Uterus (tissue), 2 donors: Measurements from ENCODE around the gene HIF1AN.

Experiments
- CTCF ChIP-seq, 4 experiments: fragments of 200-600 bp in 2 of 4; fragments of 450-650 bp in 2 of 4; sonication (generic) in 2 of 4; IDR thresholded peaks; one replicate each; pipeline ENCODE4 v1.5.1; 2016 to 2019; ENCODE audit warnings: antibody characterized with exemption in 4 of 4, mild to moderate bottlenecking in 2 of 4, moderate library complexity in 1 of 4
- POLR2A ChIP-seq, 2 donors: fragments of 450-650 bp; IDR thresholded peaks; one replicate each; pipeline ENCODE4 v1.6.1; 2016; ENCODE audit warnings: antibody characterized with exemption in 2 of 2, mild to moderate bottlenecking in 1 of 2, moderate library complexity in 1 of 2

GRCh38 chr10:100570506-100570905 lies 34.8 kb downstream of the HIF1AN start:
- TF ChIP-seq POLR2A (IDR thresholded peaks at IDR 0.05) (no peak), CTCF (IDR thresholded peaks at IDR 0.05) (no peak)
